ENCODE results near the gene ST3GAL2.
"Not testable (repeated sequence)": the region's sequence is repeated elsewhere in the genome, so short reads cannot be mapped to it uniquely, and the experiment has no call there.

ST3GAL2 gene

DNA sequence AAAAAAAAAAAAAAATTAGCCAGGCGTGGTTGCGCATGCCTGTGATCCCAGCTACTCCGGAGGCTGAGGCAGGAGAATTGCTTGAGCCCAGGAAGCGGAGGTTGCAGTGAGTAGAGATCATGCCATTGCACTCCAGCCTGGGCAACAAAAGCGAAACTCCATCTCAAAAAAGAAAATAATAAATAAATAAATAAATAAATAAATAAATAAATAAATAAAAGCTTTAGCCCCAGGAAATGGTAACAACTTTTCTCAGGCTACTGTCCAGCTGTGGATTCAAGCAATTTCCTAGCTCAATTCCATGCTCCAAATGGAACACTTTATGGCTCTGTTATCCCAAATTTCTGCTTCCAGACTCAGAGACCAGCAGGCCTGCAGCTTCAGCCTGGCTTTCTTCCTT lies 25.3 kb downstream of the ST3GAL2 start:
- not testable (repeated sequence) for DNase-seq

DNA sequence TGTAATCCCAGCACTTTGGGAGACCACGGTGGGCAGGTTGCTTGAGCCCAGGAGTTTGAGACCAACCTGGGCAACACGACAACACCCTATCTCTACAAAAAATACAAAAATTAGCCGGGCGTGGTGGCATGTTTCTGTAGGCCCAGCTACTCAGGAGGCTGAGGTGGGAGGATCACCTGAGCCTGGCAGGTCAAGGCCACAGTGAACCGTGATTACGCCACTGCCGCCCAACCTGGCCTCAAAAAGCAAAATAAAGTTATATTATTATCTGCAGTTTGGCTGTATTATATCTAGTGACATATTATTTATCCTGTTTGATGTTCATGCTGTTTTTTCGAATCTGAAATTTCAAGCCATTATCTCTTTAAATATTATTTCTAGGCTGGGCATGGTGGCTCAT lies 26.5 kb downstream of the ST3GAL2 start:
- no peak for DNase-seq

DNA sequence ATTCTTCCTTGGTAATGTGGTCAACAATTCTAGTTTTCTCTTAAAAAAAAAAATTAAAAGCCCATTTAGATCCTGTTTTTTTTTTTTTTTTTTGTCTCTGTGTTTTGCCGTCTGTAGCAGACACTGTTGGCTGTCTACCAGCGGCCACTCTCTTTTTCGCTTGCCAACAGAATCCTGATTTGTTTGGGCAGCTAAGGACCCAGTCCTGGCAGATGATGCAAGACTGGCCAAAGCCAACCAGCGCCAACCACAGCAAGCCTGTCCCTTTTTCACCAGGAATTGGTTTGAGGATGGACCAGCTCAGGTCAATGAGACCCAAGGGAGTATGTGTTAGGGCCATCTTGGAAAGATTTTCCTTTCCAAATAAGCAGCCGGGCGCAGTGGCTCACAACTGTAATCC lies 28.2 kb downstream of the ST3GAL2 start:
- no peak for DNase-seq

DNA sequence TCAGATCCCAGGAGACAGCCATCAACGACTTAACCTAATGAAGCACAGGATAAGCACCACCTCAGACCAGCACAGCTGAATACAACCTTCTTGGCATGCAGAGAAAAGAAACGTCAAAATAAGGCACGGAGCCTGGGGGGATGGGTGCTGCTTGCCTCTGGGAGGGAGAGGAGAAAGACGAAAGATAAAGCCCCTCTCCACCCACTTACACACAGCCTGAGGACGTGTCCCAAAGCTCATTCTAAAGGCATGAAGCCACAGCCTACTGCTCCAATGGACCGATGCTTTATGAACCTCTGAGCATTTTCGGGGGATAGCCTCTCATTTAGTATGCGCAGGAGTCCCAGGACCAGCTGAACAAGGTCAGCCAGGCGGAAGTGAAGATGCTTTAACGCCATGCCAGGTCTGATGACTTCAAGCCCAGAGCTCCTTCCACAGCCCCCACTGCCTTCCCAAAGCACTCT lies 31.1 kb downstream of the ST3GAL2 start:
- DNase-seq = no peak

DNA sequence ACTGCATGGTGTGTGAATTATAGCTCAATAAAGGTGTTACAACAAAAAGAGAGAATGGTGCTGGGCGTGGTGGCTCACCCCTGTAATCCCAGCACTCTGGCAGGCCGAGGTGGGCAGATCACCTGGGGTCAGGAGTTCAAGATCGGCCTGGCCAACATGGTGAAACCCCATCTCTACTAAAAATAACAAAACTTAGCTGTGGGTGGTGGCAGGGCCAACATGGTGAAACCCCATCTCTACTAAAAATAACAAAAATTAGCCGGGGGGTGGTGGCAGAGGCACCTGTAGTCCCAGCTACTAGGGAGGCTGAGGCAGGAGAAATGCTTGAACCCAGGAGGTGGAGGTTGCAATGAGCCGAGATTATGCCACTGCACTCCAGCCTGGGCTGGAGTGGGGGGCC lies 32.8 kb downstream of the ST3GAL2 start:
- DNase-seq = not testable (repeated sequence)

DNA sequence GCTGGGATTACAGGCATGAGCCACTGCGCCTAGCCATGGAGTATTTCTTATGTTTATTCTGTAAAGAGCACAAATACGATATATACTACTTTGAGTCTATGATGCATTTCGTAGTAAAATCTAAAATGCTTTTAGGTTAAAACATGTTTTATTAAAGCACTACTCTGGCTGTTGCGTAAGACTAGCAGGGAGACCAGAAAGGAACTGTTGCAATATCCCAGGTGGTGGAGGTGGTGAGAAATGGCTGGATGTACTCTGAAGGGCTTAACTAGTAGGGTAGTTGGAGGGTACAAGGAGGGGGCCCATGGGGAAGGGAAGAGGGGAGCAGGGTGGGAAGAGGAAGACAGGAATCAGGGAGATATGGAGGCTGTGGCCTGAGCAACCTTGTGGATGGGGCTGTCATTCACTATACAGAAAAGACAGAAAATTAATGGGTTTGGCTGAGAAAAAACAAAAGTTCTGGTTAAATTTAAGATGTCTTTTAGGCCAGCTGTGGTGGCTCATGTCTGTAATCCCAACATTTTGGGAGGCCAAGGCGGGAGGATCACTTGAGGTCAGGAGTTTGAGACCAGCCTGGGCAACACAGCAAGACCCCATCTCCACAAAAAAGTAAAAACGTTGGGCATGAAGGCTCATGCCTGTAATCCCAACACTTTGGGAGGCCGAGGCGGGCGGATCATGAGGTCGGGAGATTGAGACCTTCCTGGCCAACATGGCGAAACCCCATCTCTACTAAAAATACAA lies 35.8 kb downstream of the ST3GAL2 start:
- DNase-seq = peak; percentile 72

DNA sequence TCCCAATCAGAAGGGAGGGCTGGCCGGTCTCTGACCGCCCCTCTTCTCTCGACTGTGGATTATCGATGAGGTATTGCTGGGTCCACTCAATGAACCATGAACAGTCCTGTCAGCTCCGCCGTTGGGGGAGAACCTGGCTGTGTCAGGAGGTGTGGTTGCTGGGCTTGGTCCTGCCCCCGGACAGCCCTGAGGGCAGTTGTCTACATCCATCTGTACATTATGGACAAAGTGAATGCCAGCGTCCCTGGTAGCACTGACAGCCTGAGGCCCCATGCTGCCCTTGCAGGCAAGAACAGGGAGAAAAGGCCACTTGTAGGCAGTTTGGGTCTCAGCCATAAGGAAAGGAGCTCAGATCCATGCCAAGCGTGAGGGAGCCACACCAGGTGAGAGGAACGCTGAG lies 38.9 kb downstream of the ST3GAL2 start:
- DNase-seq = no peak

DNA sequence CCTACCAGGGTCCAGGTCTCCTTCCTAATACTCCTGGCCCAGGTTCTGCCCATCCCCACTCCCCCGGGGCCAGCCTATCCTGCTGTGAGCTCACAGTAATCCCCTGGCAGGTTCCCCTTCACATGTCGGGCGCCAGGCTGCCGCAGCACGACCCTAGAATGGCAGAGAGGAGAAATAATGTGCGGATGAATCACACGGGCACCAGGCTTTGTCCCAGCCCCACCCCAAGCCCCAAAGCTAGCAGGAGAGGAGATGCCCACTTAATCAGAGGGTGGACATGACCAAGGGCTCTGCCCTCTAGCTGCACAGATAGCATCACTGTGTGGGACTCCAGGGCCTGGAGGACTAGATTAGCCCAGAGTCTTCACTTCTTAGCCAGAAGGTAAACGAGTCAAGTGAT lies 39.5 kb downstream of the ST3GAL2 start:
- DNase-seq = no peak

DNA sequence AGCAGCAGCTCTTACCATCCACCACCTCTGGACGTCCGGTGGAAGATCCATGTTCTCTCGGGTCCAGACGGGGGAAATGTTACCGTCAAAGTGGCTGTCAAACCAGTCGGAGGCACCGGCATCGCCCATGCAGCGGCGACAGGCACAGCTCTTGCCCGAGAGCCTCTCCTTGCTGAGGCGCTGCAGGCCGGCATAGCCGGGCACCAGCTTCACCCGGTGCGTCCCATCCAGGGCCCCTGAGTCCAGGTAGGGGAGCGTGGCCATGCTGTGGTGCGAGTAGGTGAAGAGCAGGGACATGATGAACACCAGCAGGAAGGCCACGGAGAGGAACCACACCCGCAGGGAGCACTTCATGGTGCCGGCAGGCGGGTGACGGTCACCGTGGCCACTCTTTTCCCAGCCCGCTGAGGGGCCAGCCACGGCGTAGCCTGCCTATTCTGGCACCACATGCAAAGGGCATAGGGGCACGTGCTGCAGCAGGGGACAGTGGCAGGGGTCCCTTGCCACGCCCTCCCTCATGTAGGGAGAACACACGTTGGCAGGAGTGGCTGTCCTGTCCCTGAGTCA lies 40.6 kb downstream of the ST3GAL2 start:
- DNase-seq = no peak

DNA sequence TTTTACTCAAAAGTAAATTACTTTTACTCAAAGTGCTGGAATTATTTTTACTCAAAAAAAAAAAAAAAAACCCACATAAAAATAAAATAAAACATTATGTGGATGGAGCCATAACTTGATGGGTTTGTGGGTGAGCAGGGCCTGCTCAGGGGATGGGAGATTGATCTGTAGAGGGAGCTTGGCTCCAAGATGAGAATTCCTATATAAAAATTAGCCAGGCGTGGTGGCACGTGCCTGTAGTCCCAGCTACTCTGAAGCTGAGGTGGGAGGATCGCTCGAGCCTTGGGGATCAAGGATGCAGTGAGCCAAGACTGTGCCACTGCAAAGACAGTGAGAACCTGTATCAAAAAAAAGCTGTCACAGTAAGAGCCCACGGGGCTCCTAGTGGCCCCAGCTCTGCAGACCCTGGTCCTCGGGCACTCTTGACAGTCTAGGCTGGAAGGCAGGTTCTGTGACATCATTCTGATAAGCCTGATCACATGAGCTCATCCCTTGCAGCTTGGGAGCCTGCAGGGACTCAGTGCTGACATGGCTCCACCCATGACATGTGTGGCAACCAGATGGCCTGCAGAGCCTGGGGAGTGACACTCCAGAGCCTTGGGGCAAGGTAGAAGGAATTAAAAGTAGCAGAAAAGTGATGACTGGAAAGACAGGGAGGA lies 42.5 kb downstream of the ST3GAL2 start:
- peak; percentile 5 for DNase-seq

DNA sequence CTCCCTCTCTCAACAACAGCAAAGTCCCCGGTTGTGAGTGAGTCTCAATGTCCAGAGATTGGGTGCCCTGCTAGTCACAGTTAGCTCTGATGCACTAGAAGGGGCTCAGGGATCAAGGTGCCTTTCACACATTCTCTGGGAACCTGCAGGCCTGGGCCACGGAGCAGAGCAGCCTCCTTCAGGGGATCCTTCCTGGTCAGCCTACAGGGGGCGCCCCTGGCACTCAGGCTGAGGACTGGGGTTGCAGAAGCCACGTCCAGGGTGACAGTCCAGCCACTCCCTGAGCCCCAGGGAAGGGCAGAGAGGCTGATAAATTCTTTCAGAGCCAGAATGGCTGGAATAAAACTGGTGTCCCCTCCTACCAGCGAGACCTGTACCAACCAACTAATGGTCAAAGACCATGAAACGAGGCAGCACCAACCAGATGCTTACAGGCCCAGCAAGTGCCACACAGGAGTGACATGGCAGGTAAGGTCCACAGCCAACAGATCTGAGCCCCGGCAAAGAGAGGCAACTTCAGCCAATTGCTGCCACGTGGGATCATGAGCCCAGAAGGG lies 43.5 kb downstream of the ST3GAL2 start:
- DNase-seq = peak; percentile 23

DNA sequence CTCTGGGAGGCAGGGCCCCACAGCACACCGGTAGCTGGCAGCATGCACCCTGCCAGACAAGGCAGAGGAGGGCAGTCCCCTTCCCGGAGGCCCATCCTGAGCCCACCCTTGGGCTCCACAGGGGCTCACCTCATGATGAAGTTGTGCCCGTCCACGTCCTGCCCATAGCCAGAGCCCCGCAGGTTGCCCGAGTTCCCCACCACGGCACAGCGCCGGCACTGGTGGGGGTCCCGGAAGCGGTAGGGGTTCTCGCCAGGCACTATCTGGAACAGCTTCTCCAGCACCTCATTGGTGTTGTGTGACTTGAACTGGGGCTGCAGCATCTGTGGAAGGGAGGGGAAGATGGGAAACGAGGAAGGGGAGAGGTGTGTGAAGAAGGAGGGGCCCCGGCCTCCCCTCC lies 44.0 kb downstream of the ST3GAL2 start:
- no peak for DNase-seq

DNA sequence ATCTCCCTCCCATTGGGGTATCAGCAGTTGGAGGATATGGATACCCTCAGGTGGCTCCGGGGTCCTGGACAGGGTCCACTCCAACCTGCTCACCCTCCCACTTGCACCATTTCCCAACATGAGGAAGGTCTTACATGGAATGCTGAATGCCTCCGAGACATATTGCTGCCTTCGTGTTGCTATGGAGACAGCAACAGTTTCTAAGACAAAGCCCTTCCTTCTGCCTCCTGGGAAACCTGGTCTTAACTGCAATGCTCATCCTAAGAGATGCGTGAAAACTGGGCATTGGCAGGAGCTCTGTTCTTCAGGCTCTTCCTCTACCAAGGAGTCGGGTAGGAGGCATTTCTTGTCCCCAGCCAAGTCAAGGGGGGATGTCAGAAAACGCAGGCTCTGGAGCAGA lies 45.2 kb downstream of the ST3GAL2 start:
- no peak for DNase-seq

DNA sequence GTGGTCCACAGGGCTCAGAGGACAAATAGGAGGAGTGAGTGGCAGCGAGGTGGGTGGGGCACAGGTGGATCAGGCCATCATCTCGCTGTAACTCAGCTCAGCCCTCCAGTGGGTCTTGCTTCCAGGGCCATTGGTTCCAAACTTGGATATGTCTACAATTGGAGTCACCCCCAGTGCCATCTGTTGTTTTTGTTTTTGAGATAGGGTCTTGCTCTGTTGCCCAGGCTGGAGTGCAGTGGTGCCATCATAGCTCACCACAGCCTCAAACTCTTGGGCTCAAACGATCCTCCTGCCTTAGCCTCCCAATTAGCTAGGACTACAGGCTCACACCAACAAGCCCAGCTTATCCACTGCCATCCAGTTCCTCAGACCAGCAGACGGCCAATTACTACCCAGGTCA lies 46.3 kb downstream of the ST3GAL2 start:
- no peak for DNase-seq

DNA sequence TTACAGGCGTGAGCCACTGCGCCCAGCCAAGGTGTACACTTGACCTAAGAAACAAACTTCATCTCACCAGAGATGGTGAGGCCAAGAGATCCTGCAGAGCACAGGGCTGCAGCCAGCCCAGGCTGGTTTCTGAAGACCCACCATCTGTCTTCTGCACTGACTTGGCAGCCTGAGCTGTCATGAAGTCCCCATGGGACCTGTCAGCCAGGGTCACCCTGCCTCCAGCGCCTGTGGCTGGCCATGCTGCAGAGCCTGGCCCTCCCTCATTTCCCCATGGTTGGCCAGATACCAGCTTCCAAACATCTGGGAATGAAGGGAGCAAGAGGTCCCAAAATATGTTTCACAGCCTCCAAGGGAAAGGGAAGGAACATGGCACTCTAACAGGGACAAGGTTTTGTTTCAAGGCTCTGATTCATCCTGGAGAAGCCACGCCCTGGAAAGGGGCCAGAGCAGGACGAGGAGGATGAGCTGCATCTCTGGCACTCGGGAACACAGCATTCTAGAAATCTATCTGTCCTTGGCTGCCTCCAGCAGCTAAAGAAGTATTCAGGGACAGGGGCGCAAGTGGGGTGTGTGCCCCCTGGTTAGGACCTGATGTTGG lies 46.9 kb downstream of the ST3GAL2 start:
- DNase-seq = no peak

DNA sequence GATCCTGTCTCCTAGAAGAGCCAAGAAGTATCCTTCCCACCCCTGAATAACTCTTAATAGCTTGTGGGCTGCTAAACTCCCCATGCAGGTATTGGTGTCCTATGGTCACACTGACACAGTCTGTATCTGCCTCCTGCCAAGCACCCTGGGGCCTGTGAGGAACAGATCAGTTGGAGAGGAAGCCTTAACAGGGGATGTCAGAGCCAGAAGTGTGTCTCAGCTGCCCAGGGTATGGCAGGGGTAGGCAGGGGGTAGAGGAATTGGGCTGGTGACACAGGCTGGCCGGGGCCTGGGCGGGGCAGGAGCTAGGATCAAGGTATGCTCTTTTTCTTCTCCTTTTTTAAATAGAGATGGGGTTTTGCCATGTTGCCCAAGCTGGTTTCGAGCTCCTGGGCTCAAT lies 47.5 kb downstream of the ST3GAL2 start:
- no peak for DNase-seq

DNA sequence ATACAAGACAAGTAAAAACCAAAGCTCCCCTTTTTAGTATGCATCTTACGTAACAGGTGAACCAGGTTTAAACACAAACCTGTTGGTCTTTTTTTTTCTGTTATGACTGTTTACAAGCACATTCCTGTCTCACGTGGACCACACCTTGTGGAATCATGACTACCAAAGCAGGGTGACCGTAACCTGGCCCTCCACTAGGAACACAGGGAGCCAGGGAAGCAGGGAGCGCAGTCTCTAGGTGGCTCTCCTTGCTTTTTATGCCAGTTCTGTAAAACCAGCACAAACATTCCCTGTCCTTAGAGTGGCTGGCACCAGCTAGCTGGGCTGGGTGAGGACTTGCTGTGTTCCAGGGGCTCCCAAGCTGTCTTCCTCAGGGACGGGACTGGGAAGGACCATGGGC lies 48.1 kb downstream of the ST3GAL2 start:
- no peak for DNase-seq

DNA sequence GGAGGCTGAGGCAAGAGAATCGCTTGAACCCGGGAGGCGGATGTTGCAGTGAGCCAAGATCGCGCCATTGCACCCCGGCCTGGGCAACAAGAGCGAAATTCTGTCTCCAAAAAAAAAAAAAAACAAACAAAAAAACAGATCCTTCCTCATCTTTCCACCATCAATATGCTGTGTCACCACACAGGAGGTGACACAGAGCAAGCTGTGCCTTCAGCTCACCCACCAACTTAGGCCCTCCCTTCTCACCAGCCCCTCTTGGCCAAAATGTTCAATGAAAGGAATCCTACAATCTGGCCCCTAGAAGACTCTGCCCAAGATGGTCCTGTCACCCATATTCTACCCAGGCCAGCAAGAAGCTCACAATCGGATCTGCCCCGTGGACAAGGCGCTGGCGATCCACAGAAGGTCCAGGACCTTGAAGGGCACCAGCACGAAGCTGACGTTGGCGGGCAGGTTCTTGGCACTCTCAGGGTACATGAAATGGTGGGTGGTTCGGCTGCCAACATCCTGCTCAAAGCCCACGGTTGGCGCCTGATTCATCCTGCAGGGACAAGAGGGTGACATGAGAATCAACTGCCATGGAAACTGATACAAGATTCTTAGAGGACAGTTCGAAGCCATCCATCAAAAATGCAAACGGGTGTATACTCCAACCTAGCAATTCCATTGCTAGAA lies 50.8 kb downstream of the ST3GAL2 start:
- DNase-seq = no peak

DNA sequence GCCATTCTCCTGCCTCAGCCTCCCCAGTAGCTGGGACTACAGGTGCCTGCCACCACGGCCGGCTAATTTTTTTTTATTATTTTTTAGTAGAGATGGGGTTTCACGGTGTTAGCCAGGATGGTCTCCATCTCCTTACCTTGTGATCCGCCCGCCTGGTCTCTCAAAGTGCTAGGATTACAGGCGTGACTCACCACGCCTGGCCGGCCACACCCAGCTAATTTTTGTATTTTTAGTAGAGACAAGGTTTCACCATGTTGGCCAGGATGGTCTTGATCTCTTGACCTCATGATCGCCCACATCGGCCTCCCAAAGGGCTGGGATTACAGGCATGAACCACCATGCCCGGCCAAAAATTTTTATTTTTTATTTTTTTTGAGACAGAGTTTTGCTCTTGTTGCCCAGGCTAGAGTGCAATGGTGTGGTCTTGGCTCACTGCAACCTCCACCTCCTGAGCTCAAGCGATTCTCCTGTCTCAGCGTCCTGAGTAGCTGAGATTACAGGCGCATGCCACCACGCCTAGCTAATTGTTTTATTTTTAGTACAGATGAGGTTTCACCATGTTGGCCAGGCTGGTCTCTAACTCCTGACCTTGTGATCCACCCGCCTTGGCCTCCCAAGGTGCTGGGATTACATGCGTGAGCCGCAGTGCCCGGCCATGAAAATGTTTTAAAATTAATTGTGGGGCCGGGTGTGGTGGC lies 52.5 kb downstream of the ST3GAL2 start:
- DNase-seq = not testable (repeated sequence)

DNA sequence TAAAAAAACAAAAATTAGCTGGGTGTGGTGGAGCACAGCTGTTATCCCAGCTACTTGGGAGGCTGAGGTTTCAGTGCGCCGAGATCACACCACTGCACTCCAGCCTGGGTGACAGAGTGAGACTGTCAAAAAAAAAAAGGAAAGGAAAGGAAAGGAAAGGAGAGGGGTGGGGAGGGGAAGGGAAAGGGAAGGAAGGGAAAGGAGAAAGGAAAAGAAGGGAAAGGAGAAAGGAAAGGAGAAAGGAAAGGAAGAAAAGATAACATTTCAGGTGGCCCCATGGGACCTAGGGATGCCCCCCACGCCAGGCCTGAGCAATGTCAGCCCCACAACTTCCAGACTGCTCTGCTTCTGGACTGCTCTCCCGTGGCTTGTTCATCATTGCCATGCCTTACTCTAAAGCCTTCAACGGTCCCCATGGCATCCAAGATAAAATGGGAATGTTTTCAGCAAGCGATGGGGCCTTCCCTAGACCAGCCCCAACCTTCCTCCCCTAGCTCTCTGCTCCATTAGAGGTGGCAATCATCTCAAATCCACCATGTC lies 55.4 kb downstream of the ST3GAL2 start:
- DNase-seq = no peak

DNA sequence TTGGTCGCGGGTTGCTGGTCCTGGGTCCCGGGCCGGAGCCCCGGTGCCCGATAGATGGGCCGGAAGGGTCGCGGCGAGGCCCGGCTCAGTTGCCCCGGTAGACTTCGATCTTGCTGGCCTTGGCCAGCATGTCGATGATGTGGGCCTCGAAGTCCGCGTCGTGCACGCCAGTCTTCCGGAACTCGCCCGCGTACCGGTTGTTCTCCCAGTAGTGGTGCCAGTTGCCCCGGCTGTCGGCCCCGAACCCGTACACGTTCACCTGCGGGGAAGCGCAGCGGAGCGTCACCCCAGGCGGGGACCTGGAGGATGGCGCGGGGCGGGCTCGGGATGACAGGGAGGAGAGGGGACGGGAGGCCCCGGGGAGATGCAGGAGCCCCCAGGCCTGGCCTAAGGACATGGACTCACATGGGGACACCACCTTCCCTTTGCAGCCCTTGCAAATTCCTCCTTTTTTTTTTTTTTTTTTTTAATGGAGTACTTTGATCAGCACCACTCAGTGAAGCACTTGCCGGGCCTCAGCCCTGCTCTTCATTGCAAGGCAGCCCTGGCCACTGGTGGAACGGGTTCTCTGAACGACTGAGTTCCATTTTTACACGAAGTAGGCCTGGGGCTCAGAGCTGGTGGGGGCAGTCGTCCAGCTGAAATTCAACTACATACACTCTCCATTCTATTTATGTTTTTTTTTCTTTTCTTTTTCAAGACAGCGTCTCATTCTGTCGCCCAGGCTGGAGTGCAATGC lies 57.1 kb downstream of the ST3GAL2 start:
- DNase-seq = no peak
